ENCODE data around the gene CNGA3.
"Not testable (repeated sequence)": the region's sequence is repeated elsewhere in the genome, so short reads cannot be mapped to it uniquely, and the experiment has no call there.

CNGA3 gene

GRCh38 chr2:98408155-98408554, 61.9 kb downstream of the CNGA3 start:
- DNase-seq, result no peak

- peak; percentile 95 for DNase-seq
Measured at GRCh38 chr2:98412751-98413458, 66.6 kb downstream of the CNGA3 start.

GRCh38 chr2:98414246-98414645, 68.0 kb downstream of the CNGA3 start:
- not testable (repeated sequence) for DNase-seq

GRCh38 chr2:98415719-98416248, 69.5 kb downstream of the CNGA3 start:
- DNase-seq, result not testable (repeated sequence)

- no peak for DNase-seq
Measured at GRCh38 chr2:98416383-98417159, 70.3 kb downstream of the CNGA3 start.

- DNase-seq, result no peak
Measured at GRCh38 chr2:98419544-98419943, 73.3 kb downstream of the CNGA3 start.

- DNase-seq, result no peak
Measured at GRCh38 chr2:98419977-98420725, 73.9 kb downstream of the CNGA3 start.

- DNase-seq, result no peak
Measured at GRCh38 chr2:98422449-98422848, 76.2 kb downstream of the CNGA3 start.

- no peak for DNase-seq
Measured at GRCh38 chr2:98426771-98427170, 80.5 kb downstream of the CNGA3 start.

GRCh38 chr2:98432145-98432544, 85.9 kb downstream of the CNGA3 start:
- DNase-seq, result no peak

GRCh38 chr2:98433363-98433964, 87.2 kb downstream of the CNGA3 start:
- DNase-seq, result no peak

- no peak for DNase-seq
Measured at GRCh38 chr2:98434492-98434891, 88.2 kb downstream of the CNGA3 start.

GRCh38 chr2:98435670-98436069, 89.4 kb downstream of the CNGA3 start:
- DNase-seq, result not testable (repeated sequence)

- no peak for DNase-seq
Measured at GRCh38 chr2:98436734-98437133, 90.5 kb downstream of the CNGA3 start.

- DNase-seq, result no peak
Measured at GRCh38 chr2:98438190-98439133, 92.2 kb downstream of the CNGA3 start.

GRCh38 chr2:98441706-98442450, 95.6 kb downstream of the CNGA3 start:
- DNase-seq, result peak; percentile 36

- DNase-seq, result no peak
Measured at GRCh38 chr2:98442488-98442887, 96.2 kb downstream of the CNGA3 start.

GRCh38 chr2:98444436-98445176, 98.3 kb downstream of the CNGA3 start, which contains the start of gene INPP4A:
Gene INPP4A, plus strand, starts transcription at chr2:98444858. Its CDS starts 75,191 bp downstream, at chr2:98520049.
- peak; percentile 80 for DNase-seq

GRCh38 chr2:98445177-98445682, 99.0 kb downstream of the CNGA3 start:
- peak; percentile 30 for DNase-seq

Data from hematopoietic multipotent progenitor cell treated with erythropoietin and hydrocortisone succinate and interleukin-3 and kit ligand, for 6 days (in vitro differentiated cells).